Erythroblast (primary cell): ENCODE measurements around the gene ADAMTS12.

Experiments used
- DNase-seq, 2 experiments: peaks; one replicate each; lab custom pipeline; 2025; lab: John Stamatoyannopoulos, UW
- GATA1 ChIP-seq: IDR thresholded peaks from 2 replicates; pipeline ENCODE4 v1.6.1; 2011; ENCODE audit warnings: low read depth, mild to moderate bottlenecking, control low read depth, low read length, moderate library complexity
- POLR2A ChIP-seq: IDR thresholded peaks from 2 replicates; pipeline ENCODE4 v1.6.1; 2011; ENCODE audit warnings: mild to moderate bottlenecking, low read length

ADAMTS12 gene

DNA sequence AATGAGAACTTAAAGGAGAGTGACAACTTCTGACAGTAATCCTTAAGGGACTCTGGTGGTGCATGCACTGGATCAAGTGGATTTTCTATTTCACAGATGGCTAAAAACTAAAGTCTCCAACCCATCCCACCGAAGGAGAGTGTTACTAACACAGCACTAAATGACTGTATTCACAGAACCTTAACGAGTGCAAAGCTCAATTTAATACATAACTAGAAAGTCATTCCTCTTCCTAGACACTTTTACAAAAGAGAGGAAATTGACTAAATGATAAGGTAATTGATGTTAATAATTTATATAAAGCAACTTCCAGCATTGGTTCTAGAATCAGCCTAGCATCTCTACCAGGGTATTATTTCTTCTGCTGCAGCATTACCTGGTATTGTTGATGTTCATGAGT lies 189.8 kb downstream of the ADAMTS12 start:
- DNase-seq, result no peak
- TF ChIP-seq GATA1, result no peak
- no peak for TF ChIP-seq POLR2A

DNA sequence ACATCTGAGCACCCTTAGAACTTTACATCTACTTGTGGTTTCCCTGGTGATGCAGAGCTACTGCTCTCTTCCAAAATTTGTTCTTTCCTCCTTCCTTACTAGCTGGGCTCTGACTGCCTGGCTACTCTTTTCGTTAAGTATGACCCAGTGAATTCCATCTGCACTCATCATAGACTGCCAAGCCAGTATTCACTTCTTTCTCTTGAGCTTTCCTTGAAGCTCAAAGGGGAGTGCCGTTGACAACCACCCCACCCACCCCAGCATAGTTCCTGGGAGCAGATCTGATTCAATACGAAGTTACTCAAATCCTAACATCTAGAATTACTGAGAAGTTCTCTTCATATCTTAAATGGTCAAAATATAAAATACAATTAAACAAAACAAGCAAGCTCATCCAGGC lies 190.5 kb downstream of the ADAMTS12 start:
- TF ChIP-seq GATA1, result no peak
- TF ChIP-seq POLR2A, result no peak
- no peak for DNase-seq

DNA sequence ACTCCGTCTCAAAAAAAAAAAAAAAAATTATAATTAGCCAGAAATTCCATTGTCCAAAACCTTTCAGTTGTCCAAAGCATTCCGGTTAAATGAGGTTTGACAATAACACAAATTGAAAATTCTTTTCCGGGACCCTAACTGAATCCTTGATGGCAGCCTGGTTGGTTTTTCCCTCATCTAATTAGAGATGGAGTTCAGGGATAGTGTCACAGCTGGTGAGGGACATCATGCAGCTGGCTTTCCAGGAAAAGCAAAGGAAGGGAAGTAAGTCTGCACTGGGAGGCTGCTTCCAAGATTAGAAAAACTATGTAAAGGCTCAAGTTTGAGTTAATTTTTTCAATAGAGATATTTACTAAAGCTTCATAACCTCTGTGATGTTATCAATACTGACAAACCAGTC lies 195.4 kb downstream of the ADAMTS12 start:
- DNase-seq, result no peak
- TF ChIP-seq GATA1 (no peak), POLR2A (no peak)

DNA sequence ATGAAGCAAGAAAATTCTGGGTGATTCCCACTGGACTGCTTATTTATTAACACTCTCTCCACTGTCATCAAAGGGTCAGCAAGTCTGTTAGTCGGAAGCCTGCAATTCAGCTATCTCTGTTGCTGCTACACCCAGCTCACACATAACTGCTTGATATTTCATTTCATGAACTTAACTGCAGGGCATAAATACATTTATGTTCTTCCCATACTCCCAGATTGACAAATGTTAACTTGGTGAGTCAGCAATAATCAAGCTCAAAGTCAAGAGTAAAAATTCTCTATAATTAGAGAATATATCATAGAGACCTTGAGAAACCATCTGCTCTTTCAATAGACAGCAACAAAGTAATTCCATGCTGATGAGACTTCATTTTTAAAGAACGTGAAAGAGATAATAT lies 198.8 kb downstream of the ADAMTS12 start:
- no peak for DNase-seq
- no peak for TF ChIP-seq POLR2A
- no peak for TF ChIP-seq GATA1

GRCh38 chr5:33691856-33692255 lies 199.9 kb downstream of the ADAMTS12 start:
- no peak for DNase-seq
- TF ChIP-seq POLR2A (no peak), GATA1 (no peak)

GRCh38 chr5:33690374-33691135 lies 201.2 kb downstream of the ADAMTS12 start:
- no peak for DNase-seq
- no peak for TF ChIP-seq GATA1

GRCh38 chr5:33688526-33688925 lies 203.3 kb downstream of the ADAMTS12 start:
- TF ChIP-seq GATA1 (no peak), POLR2A (no peak)
- no peak for DNase-seq

GRCh38 chr5:33688066-33688465 lies 203.7 kb downstream of the ADAMTS12 start:
- TF ChIP-seq GATA1 (no peak), POLR2A (no peak)
- no peak for DNase-seq

- no peak for DNase-seq
- TF ChIP-seq GATA1, result no peak
- no peak for TF ChIP-seq POLR2A
Observed at GRCh38 chr5:33685873-33686755, 205.7 kb downstream of the ADAMTS12 start.

DNA sequence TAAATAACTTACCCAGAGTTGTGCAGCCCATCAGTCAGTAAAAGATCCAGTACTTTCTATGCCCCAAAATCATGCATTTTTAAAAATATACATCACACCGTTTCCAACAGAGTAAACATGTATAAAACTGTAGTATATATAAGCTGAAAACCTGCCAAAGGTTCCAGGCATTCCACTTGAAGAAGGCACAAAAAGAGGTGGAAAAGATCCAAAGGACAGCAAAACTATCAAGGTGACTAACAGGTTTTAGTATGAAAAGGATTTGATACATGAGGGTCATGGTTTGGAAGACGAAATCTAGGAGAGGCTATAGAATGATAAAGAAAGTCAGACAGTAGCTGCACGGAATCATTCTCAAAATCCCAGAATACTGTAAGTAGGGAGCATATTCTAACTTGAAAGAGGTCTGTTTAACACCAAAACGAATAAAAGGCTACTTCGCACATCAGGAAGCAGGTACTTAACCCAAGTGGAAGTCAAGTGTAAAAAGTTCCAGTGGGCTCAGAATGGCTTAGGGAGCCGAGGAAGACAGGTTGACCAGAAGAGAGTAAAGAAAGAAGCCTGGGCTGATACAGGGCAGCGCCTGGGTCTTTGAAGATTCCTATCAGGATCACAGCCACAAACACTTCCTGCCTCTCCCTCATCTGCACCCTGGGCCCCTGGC lies 207.2 kb downstream of the ADAMTS12 start:
- no peak for TF ChIP-seq GATA1
- no peak for TF ChIP-seq POLR2A
- DNase-seq, result no peak

- TF ChIP-seq POLR2A, result no peak
- no peak for TF ChIP-seq GATA1
- DNase-seq, result no peak
Observed at GRCh38 chr5:33679791-33680190, 212.0 kb downstream of the ADAMTS12 start.

DNA sequence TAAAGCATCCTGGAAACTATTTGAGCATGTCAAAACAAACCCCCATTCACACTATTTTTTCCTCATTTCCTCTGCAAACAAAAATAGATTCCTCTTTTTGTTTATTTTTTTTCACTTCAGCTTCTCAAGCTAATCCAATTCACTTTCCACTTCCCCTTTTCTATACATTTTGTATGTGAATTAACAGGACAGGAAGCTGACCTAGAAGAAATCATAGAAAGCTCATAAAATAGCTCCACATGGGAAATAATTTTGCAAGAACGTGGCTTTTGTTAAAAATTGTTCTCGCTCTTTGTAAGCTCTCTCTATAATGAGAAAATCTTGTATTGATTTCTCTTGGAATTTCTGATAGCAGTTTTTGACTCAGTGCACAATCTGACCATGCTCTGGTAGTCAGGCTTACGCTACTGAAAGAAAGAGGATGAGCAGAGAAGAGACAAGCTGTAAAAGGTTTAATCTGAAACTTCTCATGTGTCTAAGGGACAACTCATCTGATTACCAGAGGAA lies 215.8 kb downstream of the ADAMTS12 start:
- no peak for DNase-seq
- TF ChIP-seq GATA1 (no peak), POLR2A (no peak)

- TF ChIP-seq POLR2A, result no peak
- no peak for TF ChIP-seq GATA1
- DNase-seq, result no peak
Observed at GRCh38 chr5:33671700-33672291, 220.0 kb downstream of the ADAMTS12 start.
